Measurements from ENCODE around the gene CASKIN2. TPM values are rescaled to one million over a fixed set of nuclear protein-coding genes. Genes with fewer than 3 reads are reported as not detected.

Gene CASKIN2
- total RNA-seq, 1 experiment from 2014 or later: 41.8 TPM

GRCh38 chr17:75472119-75472518 is 43.2 kb downstream of the CASKIN2 start:
- Histone ChIP-seq H3K9me3 (no peaks in the 10 kb centered on the region), H3K27me3 (replicated peaks; ENCODE audit: control insufficient read depth, insufficient read depth, low read length) (no peaks in the 10 kb centered on the region), H3K4me1 (peaks cover 7% of the 10 kb centered on the region), H3K4me3 (ENCODE audit: low read depth, low read length) (no peak overlapping the region), H3K36me3 (ENCODE audit: control insufficient read depth, insufficient read depth, low read length) (no peaks in the 10 kb centered on the region; the same call in 1 of the 2 replicates)
- Mint-ChIP-seq H3K36me3 (ENCODE audit: insufficient read depth, unreplicated experiment) (peaks cover 13% of the 10 kb centered on the region), H3K4me1 (ENCODE audit: low read depth, unreplicated experiment) (peaks cover 10% of the 10 kb centered on the region), H3K4me3 (ENCODE audit: unreplicated experiment) (no peak overlapping the region), H3K9me3 (ENCODE audit: unreplicated experiment) (no peaks in the 10 kb centered on the region), H3K27ac (ENCODE audit: unreplicated experiment) (no peak overlapping the region), H3K27me3 (ENCODE audit: insufficient read depth, unreplicated experiment) (no peaks in the 10 kb centered on the region)
- CTCF ChIA-PET: interaction anchor here (0.6 kb wide), 2 partner anchors 27 to 113 kb away, joined by 3 to 4 read pairs; no protein-coding TSS in a partner anchor
- BruUV-seq (replicated peaks): no TSS peak
- intact Hi-C loops (cut with micrococcal nuclease; ENCODE audit: unreplicated experiment): no loop called here
- TF ChIP-seq CTCF (IDR thresholded peaks at IDR 0.05; ENCODE audit: insufficient read depth in 1 of 2, low read depth in 1 of 2, low read length in 1 of 2, severe bottlenecking in 1 of 2, unreplicated experiment in 1 of 2): no peak
- DNase-seq: no peak
- POLR2A ChIA-PET: no interaction called here

GRCh38 chr17:75471207-75471606 is 44.1 kb downstream of the CASKIN2 start:
- intact Hi-C loops (cut with micrococcal nuclease; ENCODE audit: unreplicated experiment): no loop called here
- BruUV-seq (replicated peaks): no TSS peak
- no peak for TF ChIP-seq CTCF (IDR thresholded peaks at IDR 0.05; ENCODE audit: insufficient read depth in 1 of 2, low read depth in 1 of 2, low read length in 1 of 2, severe bottlenecking in 1 of 2, unreplicated experiment in 1 of 2)
- Mint-ChIP-seq H3K36me3 (ENCODE audit: insufficient read depth, unreplicated experiment) (peaks cover 13% of the 10 kb centered on the region), H3K27ac (ENCODE audit: unreplicated experiment) (no peak overlapping the region), H3K27me3 (ENCODE audit: insufficient read depth, unreplicated experiment) (no peaks in the 10 kb centered on the region), H3K9me3 (ENCODE audit: unreplicated experiment) (no peaks in the 10 kb centered on the region), H3K4me1 (ENCODE audit: low read depth, unreplicated experiment) (peaks cover under 1% of the 10 kb centered on the region), H3K4me3 (ENCODE audit: unreplicated experiment) (no peak overlapping the region)
- ChIA-PET POLR2A (no interaction called here), CTCF (interaction anchor here (0.7 kb wide), 1 partner anchor 136 kb away, joined by 7 read pairs; no protein-coding TSS in a partner anchor)
- peaks cover 5% of the 10 kb centered on the region for H3K9me3 ChIP-seq
- H3K36me3 ChIP-seq (ENCODE audit: control insufficient read depth, insufficient read depth, low read length): no peaks in the 10 kb centered on the region; the same call in 1 of the 2 replicates
- H3K4me1 ChIP-seq: no peaks in the 10 kb centered on the region
- H3K27me3 ChIP-seq (replicated peaks; ENCODE audit: control insufficient read depth, insufficient read depth, low read length): no peaks in the 10 kb centered on the region
- no peak overlapping the region for H3K4me3 ChIP-seq (ENCODE audit: low read depth, low read length)
- DNase-seq: no peak

GRCh38 chr17:75468779-75469373 is 46.5 kb downstream of the CASKIN2 start:
- Mint-ChIP-seq H3K27me3 (ENCODE audit: insufficient read depth, unreplicated experiment) (no peaks in the 10 kb centered on the region), H3K4me1 (ENCODE audit: low read depth, unreplicated experiment) (no peaks in the 10 kb centered on the region), H3K36me3 (ENCODE audit: insufficient read depth, unreplicated experiment) (peaks cover 22% of the 10 kb centered on the region), H3K27ac (ENCODE audit: unreplicated experiment) (no peak overlapping the region), H3K4me3 (ENCODE audit: unreplicated experiment) (no peak overlapping the region), H3K9me3 (ENCODE audit: unreplicated experiment) (no peaks in the 10 kb centered on the region)
- no peak for DNase-seq
- BruUV-seq (replicated peaks): no TSS peak
- TF ChIP-seq CTCF (IDR thresholded peaks at IDR 0.05; ENCODE audit: insufficient read depth in 1 of 2, low read depth in 1 of 2, low read length in 1 of 2, severe bottlenecking in 1 of 2, unreplicated experiment in 1 of 2): no peak
- no peaks in the 10 kb centered on the region for H3K27me3 ChIP-seq (replicated peaks; ENCODE audit: control insufficient read depth, insufficient read depth, low read length)
- ChIA-PET CTCF (no interaction called here), POLR2A (interaction anchor here (1.1 kb wide), 1 partner anchor 39 kb away, joined by 3 read pairs; no protein-coding TSS in a partner anchor)
- H3K36me3 ChIP-seq (ENCODE audit: control insufficient read depth, insufficient read depth, low read length): no peaks in the 10 kb centered on the region
- H3K9me3 ChIP-seq: peaks cover 7% of the 10 kb centered on the region
- H3K4me3 ChIP-seq (ENCODE audit: low read depth, low read length): no peak overlapping the region
- intact Hi-C loops (cut with micrococcal nuclease; ENCODE audit: unreplicated experiment): no loop called here
- no peaks in the 10 kb centered on the region for H3K4me1 ChIP-seq

Measured in Caco-2 (cell line).